Cerebellar cortex (tissue), 1 donor: Measurements from ENCODE around the gene MEGF11.
A peak's percentile ranks its signal among the peaks of the same experiment; 100 is the strongest.

Source experiments
- DNase-seq: peaks from one replicate; pipeline ENCODE4 v3.0.0-alpha.2; 2015; ENCODE audit warnings: low spot score

Gene MEGF11

DNA sequence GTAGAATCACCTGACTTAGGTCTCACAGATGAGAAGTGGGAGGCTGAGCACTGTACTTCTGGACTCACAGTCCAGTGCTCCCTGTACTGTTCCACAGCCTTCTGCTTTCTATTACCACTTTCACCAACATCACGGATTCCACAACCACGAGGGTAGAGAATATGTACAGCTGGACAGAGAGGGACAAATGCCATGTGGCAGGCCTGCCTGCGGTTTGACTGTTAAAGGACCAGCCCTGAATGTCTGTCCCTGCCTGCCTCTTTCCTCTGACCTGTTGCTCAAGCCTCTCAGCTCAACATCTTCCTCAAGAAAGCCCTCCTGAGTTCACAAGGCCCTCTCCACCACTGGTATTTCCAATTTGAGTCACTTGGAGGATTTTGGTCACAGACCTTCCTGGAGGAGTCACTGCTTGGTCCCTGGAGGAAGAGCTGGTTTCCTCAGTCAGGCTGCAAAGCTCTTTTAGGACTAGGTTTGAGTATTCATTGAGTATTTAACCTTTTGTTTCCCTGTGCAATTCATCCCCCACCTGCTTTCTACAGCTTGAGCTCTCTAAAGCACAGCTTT, 335.1 kb downstream of the MEGF11 start:
- no peak for DNase-seq

DNA sequence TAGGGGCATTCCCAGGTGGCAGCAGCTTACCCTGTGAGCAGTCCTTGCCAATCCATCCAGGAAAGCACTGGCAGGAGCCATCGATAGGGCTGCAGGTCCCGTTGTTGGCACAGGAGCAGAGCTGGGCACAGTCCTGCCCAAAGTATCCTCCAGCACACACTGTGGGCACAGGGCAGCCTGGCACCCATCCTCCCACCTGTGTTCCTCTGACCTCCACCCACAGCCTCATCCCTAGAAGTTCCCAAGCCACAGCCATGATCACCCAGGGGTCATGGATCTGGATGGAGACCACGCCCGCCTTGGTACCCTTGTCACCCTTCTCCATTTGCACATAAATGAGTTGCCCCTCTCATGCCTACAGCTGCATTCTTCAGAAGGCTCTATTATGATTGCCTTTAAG, 335.6 kb downstream of the MEGF11 start:
- no peak for DNase-seq

DNA sequence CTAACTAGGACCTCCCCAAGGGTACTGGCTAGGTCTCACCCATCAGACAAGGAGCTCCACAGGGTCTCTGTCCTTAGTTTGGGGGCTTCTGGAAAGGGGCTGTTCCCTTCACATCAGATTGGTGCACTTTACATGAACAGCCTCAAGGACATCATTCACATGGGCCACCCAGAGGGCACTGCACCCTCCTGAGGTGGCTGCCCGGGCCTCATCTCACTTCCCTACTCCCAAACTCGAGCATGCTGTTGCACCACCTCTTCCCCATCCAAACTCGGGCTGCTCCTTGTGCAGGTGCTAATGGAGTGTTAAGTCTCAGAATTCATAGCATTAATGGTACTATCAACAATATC, 336.2 kb downstream of the MEGF11 start:
- DNase-seq, result no peak

DNA sequence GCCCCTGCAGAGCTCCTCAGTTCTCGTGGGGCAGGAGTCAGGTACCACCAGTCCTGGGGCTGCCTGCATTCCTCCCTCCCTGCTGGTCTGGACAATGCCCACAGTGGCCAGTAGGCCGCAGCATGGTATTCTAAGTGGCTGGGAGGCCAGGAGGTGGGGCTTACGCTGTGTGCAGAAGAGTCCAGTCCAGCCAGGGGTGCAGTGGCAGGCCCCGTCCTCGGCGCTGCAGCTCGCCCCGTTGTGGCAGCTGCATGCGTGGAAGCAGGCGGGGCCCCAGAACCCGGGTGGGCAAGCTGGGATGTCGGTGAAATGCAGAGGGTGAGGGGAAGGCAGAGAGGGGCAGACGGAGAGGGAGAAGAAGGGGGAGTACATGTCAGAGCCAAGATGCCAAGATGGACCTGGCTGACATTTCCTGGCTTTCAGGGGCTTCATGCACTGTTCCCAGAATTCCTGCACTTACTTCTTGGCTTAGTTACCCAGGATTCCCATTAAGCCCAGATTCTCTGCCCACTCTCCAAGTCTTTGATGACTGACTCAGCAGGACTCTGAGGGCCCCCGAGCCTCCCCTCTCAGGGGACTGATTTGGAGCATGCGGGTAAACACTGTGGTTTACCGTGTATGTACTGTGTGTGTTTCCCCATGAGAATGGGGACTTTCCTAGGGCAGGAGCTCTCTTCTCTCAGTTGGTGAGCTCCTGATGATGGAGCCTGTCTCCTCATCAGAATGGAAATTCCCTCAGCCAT, 336.7 kb downstream of the MEGF11 start:
- peak; percentile 82 for DNase-seq

DNA sequence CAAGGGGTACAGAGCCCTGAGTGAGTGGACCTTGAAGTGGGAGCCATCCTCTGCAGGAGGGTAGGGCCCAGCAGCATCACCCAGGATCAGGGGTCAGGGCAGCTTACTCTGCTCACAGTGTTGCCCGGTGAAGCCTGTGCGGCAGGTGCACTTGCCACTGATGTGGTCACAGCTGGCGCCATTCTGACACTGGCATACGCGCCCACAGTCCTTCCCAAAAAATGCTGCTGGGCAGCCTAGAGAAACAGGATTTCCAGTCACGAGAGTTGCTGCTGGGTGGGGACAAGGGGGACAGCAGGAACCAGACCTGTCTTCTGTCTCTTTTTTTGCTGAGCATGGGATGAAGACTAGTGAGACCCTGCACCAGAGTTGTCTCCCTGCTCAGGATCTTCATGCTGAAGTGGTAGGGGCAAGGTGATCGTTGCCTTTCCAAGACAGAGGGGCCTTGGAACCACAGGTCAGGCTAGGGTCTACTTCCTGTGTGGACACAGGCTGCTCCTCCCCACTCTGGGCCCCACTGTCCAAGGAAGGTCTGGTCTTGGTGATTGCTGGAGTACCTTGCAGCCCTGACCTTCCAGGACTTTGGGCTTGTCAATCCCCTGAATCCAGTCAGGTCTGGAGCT, 337.4 kb downstream of the MEGF11 start:
- no peak for DNase-seq

DNA sequence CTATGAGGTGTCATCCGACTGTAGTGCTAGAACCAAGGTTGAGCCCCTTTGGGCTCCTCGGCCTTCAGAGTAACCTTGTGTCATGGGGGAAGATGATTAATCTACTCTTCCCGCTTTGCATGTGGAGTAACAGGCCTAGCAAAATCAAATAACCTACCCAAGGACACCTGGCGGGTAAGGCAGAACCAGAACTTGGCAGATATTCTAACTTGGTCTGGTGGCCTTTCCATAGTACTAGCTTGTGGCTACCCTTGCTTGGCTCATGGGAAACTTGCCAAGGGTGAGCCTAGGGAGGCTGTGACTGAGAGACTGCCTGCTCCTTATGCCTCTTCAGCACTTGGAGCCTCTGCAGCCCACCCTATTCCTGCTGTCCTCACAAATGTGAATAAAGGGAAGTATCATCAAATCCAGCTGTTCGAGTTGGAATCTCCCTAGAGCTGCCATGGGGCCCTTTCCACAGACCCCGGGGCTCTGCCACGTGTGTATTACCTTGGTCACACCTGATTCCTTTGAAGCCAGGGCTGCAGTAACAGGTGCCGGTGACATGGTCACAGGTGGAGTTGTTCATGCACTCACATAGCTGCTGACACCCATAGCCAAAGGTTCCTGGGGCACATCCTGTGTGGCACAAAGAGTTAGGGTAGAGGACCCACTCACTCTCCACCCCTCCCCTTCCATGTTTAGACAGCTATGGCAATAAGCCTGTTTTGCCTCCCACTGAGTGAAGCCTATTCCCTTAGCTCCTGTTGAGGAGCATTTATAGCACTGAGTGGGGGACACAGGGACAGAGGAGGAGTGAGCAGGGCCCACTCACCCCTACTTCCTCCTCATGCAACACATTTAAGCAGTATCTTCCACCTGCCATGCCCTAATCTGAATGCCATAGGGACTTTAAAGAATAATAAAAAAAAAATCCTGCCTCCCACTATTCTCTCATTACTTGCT, 338.3 kb downstream of the MEGF11 start:
- peak; percentile 29 for DNase-seq

DNA sequence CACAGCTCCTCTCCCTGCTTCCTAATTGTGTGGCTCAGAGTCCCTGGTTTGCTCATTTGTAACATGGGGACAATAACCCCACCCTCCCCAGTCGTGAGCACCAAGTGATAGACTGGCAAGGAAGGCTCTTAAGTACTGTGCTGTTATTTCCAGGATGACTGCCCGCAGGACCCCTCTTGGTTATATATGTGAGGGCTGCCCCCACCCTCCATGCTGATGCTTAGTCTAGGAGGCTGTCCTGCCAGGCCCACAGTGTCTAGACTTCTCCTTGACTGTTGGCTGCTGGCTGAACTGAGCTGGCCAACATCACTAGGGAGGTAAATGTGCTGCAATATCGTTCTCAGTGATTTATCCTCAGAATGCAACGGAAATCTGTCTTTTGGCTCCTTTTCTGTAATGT, 339.2 kb downstream of the MEGF11 start:
- DNase-seq, result no peak

DNA sequence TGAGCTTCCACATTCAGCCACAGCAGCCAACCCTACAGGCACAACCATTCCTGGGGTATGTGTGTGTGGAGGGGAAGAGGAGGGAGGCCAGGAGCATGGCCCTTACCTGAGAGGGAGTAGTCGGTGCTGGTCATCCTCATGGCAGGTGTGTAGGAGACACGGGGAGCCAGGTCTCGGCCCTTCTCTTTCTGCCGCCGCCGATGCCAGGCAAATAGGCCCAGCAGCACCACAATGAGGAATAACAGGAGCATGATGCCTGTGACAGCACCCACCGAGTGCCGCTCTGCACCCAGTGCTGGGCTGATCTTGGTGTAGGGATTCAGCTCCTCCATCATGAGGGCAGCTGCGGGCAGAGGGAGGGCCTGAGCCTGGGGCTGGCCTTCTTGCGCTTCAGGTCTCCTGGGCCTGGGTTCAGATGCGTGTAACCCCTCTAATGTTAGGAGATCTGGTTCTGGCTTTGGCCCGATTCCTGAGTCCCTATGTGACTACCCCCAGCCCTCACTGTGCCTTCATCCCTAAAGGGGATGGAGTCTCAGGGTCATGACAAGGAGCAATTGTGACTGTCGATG, 339.8 kb downstream of the MEGF11 start:
- DNase-seq, result no peak

DNA sequence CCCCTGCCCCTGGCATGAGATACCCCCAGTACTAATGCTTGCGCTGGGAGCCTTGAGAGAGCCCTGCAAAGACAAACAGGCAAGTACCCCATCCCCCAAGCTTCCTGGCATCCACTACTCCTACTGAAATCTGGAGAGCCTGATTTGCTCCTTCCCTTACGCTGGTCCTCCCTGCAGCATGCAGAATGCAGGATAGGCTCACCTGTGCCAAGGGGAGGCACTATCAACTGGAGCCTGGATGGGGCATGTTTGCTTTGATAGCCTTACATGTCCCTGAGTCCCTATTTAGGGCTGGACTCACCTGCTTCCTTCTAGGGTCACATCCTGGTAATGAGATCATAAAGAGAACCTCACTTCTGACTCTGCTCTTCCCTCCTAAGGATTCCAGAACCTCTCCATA, 341.3 kb downstream of the MEGF11 start:
- no peak for DNase-seq

DNA sequence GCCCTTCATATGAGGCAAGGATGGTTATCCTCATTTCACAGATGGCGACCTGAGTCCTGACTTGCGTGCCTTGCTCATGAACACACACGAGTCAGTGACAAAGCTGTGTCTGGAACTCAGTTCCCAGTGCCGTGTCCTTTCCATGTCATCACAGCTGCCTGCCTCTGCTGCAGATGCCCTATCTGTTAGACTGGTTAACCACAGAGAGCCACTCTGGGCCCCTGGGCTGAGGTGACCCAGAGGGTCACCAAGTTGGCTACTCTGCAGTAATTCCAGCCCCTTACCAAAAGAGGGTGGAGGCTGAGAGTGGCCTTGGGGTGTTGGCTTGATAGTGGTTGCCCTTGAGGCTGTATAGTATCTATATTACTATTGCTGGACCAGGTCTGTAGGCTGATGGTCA, 343.2 kb downstream of the MEGF11 start:
- DNase-seq, result no peak

DNA sequence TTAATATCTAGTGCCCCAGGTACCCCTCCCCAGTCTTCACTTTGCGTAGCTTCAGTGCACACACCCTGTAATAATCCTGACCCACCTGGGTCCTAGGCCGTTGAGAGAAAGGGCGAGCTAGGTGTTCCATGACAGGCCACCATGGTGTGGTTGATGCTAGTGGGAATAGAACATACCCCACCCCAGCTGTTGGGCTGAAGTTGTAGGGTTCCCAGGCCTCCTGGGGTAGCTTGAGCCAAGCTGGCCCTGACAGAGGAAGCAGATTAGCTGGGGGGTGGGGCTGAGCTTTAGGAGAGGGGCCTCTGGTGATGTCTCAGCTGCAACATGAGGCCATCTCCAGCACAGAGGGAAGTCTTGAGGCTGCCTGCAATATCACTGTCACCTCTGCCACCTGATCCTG, 343.7 kb downstream of the MEGF11 start:
- no peak for DNase-seq

DNA sequence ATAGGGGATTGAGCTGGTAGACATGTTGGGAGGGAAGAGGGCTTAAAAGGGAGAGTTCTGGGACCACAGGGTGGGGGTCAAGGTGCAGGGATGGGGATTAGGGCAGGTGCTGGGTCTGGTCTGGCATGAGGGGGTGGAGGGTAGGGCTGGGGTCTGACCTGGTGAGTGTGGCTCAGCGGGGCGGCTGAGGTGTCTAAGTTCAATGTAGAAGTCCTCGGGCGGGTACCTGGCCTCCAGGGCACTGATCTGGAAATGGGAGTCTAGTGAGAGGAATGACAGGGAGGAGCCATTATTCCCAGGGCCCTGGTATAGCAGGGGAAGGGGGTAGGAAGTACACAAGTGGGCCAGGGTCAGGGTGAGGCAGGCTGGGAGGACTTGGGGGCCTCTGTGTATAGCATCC, 344.7 kb downstream of the MEGF11 start:
- DNase-seq, result no peak

DNA sequence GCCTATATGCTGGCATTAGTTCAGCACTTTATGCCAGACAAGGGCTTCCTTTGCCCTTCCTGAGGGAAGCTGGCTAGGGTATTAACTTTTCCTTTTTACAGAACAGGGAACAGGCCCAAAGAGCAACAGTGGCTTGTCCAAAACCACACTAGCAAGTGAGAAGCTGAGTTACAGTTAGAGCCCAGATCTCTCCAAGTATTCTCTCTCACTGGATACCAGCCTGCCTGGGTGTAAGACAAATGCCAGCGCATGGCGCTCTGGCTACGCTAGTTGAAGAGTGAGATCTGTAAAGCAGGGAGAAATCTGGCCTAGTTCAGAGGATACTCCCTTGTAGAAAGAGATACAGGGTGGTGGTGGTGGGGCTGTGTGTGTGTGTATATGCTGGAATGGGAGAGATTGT, 345.9 kb downstream of the MEGF11 start:
- no peak for DNase-seq

DNA sequence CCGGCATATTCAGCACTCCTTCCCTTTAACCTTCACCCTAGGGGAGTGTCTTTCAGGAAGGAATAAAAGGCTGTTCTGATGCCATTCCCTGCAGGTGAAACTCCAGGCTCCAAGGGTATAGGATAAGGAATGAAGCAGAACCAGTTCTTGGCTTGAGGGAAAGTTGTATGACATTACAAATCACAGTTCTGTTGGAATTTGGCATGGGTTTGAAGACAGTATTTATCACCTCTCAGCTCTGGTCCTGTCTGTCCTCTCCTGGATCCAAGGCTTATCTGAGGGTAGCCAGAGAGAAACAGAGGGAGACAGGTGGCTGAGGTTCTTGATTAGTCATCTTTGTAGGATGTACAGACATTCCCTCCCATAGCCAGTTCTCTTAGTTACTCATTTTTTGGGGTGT, 347.2 kb downstream of the MEGF11 start:
- DNase-seq, result no peak

DNA sequence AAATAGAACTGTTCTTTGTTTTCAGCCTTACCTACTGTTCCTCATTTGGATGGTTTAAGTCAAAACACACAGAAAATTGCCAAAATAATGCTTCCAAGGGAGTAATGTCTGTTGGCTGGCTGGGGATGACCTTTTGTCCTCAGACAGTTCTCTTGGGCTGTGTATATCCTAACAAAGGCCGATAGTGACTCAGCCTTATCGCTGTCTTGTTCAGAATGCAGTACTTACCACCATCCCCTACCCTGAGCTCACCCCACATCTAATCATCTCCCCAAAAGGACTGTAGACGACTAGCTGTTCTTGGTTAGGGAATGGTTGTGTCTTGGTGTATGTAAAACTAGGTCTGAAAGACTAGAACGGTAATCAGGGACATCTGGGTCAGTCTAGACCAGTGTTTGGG, 349.2 kb downstream of the MEGF11 start:
- DNase-seq, result no peak

DNA sequence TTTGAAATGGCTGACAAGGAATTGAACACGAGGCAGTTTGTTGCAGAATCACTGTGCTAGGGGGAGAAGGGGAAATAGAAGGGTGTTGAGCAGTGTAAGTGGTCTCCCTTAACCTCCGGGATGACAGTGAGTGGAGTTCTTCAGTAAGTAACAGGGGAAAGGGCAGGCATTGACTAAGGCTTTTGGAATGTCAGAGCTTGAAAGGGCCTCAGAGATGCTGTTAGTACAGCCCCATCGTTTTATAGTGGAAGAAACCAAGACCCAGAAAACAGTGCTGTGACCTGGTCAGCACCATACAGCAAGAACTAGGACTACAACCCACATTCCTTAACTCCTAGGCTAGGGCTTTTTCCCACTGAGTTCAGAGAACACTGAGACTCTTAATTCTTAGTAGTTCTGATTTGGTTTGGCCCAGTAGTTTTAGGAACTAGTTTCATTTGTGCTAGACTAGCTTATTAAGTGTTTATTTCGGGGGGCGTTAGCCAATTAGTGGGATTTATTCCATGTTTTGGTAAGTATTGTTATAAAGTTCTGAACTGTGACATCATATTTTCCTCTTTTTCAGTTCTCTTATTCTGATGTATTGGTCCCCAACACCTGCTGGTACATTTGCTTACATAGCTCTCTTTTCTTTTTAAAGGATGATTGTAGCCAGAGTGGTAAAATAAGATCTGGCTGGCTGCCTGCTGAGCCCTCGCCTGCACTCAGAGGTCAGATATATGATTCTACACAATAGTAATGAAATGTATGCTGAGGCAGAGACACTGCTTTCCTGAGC, 350.1 kb downstream of the MEGF11 start:
- no peak for DNase-seq

DNA sequence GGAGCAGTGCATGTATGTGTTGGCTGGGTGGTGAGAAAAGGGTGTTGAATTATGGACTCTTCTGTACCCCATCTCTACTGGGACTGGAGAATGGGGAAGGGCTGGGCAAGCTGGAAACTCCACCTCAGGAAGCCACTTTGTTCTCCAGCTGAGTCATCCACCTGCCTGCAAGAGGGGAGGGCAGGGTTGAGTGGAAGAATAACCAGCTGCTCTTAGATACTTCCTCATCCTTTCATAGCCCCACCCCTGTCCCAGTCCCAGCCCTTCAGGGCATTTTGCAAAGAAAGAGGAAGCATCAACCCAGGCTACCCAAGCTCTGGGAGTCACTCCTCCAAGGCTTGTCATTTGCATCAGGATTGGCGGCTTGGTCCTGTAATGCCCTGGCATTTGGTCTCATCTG, 351.2 kb downstream of the MEGF11 start:
- DNase-seq, result no peak

DNA sequence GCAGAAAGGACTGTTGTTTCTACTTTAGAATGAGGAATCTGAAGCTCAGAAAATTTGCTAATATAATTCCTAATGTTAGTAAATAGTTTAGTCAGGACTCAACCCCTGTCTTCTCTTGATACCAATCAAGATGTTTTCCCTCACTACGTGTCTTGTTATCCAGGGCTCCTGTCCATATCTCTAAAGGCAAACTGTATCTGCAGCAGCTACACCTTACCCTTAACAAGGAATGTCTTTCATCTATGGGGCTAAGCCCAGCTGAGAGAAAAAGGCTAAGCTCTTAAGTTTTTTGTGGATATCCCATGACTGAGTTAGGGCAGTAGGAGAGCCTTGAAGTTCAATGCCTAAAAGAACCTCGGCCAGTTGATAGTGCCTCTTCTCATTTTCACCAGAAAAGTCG, 351.7 kb downstream of the MEGF11 start:
- DNase-seq, result no peak

DNA sequence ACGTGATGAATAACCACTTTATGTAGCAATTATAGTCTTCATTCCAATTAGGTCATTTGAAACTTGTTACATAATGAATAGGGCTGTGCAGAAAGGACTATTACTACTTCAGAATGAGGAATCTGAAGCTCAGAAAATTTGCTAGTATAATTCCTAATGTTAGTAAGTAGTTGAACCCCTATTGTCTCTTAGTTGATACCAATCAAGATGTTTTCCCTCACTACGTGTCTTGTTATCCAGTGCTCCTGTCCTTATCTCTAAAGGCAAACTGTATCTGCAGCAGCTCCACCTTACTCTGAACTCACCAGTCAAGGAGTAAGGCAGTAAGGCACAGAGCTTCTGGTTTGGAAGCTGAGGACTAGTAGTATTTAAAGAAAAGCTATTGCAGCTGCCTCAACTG, 352.2 kb downstream of the MEGF11 start:
- DNase-seq, result no peak

DNA sequence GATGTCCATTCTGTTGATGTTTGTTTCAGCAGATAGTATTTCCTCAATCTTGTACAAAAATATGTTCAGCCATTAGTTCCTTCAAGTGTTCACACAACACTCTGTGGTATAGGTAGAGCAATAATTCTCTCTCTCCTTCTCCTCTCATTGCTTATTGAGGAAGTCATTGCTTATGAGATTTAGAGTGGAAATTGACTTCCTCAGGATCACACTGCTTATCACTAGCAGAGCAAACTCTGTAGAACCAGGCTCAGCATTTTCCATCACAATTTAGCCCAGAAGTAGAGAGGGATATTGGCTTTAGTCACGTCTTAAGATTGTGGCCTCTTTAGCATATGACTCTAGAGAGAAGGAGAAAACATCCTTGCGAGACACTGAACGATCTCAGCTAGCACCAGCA, 353.1 kb downstream of the MEGF11 start:
- DNase-seq, result no peak

DNA sequence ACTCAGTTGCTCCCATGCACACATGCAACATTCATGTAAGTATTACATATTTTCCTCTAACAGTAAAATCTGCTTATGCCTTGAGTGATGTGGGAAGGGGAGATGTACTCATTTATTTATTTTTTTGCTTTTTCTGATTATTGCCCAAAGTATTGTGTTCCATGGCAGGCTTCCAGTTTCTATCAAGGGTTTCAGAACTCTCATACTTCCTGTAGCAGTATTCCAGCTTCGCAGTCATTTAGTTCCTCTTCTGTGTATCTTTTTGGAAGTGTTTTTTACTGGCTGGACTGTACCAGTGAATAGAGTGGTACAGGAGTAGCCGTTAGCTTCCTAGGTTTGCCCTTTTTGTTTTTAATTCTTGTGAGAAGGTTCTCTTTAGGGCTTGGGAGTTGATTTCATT, 357.3 kb downstream of the MEGF11 start:
- DNase-seq, result no peak

DNA sequence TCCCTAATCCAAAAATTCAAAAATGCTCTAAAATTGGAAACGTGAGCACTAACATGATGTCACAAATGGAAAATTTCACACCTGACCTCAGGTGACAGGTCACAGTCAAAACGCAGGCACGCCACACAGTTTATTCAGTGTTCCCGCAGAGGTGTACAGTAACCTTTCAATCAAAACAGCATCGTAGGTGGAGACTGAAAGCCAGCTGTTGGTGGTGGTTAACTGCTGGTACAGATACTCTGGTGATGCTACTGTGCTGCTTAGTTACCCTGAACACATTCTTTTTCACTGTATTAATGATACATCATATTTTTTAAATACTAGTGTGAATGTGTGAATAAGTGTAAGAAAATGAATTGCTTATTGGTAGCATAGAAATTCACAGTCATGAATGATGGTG, 360.5 kb downstream of the MEGF11 start:
- DNase-seq, result no peak
